Pons (tissue), 1 donor: ENCODE results near the gene CSKMT.
"Not testable (repeated sequence)": the region's sequence is repeated elsewhere in the genome, so short reads cannot be mapped to it uniquely, and the experiment has no call there.

Experiments used
- DNase-seq: peaks from one replicate; pipeline ENCODE4 v3.0.0-alpha.2; 2016; ENCODE audit warnings: low spot score

CSKMT gene, protein sequence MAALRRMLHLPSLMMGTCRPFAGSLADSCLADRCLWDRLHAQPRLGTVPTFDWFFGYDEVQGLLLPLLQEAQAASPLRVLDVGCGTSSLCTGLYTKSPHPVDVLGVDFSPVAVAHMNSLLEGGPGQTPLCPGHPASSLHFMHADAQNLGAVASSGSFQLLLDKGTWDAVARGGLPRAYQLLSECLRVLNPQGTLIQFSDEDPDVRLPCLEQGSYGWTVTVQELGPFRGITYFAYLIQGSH

DNA sequence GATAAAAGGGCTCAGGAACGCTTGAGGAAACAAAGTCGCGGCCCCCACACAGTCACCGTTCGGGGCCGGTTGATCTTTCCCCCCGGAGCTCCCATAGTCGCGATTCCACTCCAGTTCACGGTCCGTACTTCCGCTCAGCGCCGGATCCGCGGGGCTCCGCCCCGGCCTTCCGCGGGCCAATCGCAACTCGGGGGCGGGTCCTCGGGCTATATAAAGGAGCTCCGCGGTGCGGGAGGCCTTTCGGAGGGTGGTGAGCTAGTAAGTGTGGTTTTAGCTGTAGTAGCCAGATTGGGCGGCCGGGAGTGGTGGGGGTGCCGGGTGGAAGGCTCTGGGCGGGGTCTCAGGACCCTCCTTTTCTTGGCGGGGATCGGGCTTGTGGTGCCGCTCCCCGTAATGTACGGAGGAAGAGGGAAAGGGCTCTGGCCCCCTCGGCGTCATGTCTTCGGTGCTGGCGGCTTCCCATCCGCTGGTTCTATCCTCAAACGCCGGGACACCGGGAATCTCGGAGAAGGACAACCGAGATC, at the start of gene CSKMT, which contains the start of gene C11orf98:
Gene CSKMT (plus strand): TSS at position 238 of the 524 bp plus-strand sequence. CDS start 568 bp downstream, outside the sequence.
Gene C11orf98 (minus strand): TSS at position 136 of the 524 bp plus-strand sequence. CDS start 41 bp downstream, at position 95.
- peak; percentile 92 for DNase-seq

DNA sequence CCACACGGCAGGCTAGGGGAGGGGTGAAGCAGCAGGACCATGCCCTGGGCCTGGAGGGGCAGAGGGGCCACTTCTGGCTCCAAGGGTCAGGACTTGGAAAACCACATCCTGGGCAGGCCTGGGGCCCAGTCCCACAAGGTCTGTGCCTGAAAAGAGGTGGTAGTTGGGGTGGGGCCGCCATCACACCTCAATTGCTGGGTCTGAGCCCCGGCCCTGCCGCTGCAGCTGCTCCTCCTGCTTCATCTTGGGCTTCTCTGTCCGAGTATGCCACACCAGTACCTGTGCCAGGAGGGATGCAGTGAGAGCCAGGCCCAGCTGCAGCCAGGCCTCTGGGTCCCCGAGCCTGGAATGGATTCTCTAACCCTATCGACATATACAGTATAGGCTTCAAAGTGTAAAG, 49.6 kb upstream of the CSKMT start:
- no peak for DNase-seq

DNA sequence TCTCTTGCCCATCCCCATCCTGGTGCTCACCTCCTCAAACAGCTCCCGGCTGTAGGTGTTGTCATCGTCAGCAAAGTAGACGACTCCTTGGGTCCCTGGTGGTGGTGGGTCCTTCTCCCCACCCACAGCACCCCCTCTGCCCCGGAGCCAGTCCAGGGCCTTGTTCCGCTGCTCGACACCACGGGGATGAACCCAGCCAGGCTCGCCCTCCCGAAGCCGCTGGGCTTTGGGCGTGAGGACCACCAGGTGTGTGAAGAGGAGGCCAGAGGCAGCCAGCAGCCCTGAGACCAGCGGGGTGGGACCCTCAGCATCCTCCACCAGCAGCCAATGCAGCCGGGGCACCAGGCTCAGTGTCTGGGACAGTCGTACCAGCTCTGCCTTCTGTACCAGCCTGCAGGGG, 48.2 kb upstream of the CSKMT start:
- DNase-seq: not testable (repeated sequence)

DNA sequence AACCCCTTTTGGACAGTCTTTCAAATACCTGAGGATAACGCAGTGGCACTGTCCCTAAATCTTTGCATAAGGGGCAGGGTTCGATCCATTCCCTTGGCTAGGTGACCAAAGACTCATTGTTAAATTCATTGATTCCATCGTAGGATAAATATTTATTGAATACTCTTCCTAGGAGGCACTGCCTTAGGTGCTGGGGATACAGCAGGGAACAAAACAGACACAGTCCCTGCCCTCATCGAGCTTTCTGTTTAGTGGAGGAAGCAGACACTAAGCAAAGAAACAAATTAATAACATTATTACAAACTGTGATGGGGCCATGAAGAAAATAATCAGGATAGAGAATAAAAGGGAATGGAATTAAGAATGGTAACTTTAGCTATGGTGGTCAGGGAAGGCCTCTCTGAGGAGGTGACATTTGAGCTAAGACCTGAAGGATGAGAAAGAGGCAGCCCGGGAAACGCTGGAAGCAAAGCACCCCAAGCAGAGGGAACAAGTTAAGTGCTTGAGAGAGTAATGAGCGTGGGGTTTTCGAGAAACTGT, 44.0 kb upstream of the CSKMT start:
- no peak for DNase-seq

DNA sequence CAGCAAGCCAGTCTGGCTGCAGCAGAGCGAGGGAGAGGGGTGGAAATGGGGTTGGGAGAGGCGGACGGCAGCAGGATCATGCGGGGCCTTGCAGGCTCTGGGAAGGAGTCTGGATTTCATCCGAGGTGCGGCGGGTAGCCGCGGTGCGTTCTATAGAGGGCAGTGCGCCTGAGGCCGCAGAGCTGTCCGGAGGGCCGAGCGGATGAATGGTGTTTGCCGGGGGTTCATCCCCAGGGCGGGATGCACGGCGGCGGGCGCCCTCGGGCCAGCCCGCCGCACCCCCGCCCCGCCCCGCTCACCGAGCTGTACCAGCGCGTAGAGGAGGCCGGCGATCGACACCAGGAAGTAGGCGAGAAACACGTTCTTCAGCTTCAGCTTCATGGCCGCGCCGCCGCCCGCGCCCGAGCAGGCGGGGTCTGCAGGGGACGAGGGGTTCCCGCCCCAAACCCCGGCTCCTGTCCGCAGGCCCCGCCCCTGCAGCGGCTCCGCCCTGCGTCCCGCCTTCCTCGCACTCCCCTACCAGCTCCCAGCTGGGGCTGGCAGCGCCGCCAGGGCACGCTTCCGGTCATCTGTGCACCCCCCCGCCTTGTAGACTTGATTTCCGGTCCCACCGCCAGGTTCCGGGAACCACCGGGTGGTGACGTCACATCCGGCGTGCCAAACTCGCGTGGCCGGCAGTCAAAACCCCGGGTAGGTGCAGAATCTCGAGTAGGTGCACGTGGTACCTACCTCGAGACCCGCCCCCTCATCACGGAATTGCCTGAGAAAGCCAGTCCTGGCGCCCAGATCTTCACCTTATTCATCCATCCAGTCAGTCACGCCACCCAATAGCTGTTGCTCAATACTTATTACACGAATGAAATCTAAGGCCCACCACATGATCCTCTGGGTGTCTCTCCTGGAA, 43.3 kb upstream of the CSKMT start, which contains the start of gene B3GAT3:
Gene B3GAT3 (minus strand): TSS at position 420 of the 904 bp plus-strand sequence. CDS start 39 bp downstream, at position 381.
- peak; percentile 98 for DNase-seq

- DNase-seq: no peak
Measured at GRCh38 chr11:62622476-62623089, 42.5 kb upstream of the CSKMT start.

DNA sequence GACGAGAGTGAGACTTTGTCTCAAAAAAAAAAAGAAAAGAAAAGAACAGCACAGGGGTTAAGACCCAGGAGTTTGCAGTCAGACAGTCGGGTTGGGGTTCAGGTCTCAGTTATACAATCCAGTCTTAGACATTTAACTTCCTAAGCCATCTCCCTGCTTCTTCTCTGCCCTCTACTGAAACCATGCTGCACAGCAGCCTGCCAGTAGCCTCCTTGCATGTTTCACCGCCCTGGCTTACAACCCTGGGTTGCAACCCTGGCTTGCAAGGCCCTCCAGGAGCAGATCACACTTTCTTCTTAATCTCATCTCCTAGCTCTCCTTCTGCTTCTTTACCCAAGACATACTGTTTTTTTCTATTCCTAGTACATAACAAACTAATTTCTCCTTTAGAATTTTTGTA, 37.4 kb upstream of the CSKMT start:
- no peak for DNase-seq

GRCh38 chr11:62632492-62632891, 32.6 kb upstream of the CSKMT start:
- no peak for DNase-seq

- no peak for DNase-seq
Measured at GRCh38 chr11:62644220-62644619, 20.9 kb upstream of the CSKMT start.

GRCh38 chr11:62645671-62645945, 19.5 kb upstream of the CSKMT start:
- no peak for DNase-seq

DNA sequence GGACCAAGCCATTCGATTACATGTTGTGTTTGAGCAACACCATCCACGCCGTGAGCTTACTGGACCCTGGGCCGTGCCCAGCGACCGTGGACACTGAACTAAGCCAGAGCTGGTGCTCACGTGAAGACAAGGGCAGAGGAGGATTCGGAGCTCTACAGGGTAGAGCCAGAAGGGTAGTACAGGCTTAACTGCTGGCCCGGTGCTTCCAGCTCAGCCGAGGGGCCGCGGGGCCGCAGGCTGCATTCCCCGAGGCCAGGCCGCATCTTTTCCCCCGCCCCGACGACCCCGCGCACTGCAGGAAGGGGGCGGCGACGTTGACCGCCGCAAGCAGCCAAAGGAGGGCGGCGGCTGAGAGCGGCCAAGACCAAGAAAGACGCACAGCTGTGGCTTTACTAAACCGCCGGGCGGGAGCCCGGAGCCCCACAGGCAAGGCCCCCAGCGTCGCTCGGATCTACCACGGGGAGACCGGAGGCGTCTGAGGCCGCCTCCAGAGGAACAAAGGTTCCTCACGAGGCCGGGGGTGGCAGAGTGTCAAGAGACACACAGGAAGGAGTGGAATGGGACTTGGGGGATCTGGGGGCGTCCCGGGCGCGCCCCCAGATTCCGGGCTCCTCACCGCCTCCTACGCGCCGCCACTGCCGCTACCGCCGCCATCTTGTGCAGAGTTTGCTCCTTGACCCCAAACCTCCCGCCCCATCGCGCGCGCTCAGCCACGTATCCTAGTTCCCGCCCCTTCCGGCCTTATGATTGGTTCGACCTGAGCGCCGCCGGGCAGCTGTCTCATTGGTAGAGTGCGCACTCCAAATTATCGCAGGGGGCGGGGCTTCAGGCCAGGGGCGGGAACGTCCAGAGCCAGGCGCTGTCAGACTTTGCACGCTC, 18.9 kb upstream of the CSKMT start, which contains the start of gene GANAB:
Gene GANAB (minus strand): TSS at position 668 of the 879 bp plus-strand sequence. CDS start 14 bp downstream, at position 654.
- peak; percentile 98 for DNase-seq

DNA sequence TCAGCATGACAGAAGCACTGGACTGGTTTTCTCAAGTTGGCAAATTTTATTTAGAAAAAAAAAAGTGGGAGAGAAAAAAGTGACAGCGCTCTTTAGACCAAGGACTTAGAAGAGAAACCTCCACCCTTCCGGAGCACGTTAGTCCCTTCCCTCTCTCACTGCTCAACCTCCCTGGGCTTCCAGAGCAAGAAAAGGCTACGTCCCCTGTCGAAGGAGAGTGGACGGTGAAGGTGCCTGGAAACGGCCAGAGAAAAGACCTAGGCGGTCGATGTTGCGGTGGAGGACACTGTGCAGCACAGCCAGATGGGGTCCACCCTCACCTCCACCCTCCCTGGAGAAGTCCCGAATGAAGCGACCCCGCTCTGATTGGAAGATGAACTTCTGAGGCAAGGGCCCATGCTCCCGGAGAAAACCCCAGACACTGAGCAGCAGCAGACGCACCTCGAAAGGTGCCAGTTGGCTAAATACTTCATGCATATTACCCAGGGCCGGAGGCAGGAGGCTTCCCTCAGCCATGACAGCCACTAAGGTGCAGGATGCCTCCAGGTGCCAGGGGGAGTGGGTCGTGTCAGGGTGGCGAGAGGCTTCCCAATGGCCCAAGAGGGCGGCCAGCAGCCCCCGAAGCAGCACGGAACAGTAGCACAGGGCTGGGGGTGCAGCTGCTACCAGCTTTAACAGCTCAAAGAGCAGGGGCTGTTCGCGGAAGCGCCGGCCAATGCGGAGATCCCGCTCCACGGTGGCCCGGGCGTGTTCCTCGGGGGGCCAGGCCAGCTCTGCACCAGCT, 18.1 kb upstream of the CSKMT start:
- DNase-seq: no peak

- DNase-seq: no peak
Measured at GRCh38 chr11:62647609-62648005, 17.5 kb upstream of the CSKMT start.

DNA sequence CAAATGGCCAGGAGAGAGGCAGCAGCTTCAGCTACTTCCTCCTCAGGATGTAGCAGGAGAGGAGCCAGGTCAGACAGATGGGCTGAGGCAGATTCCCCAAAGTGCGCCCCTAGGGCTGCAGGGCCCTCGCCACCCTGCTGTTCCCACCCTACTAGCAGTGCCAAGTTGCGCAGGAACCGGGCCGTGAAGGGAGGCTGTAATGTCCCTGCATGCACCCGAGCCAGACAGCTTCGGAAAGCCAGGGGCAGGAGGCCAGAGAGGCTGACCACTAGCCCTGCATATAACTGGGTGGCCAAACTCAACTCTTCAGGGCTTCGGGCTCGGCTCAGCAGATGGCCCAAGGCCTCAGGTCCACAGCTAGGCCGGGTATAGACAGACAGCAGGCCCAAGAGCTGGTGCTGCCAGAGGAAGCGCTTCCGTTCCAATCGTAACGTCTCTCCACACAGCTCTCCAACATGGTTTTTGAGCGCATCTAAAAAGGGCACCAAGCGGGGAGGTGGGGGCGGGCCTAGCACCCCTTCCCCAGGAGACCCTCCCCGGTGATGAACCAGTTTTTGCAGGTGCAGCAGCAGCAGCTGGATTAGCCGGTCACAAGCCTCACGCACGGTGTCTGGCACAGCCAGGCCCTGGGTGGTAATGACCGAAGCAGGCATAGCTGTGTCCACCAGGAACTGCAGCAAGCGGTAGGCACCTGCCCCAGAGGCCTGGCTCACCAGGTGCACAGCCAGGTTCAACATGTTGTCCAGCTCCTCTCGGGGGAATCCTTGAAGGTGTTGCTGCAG, 16.7 kb upstream of the CSKMT start:
- DNase-seq: no peak

- no peak for DNase-seq
Measured at GRCh38 chr11:62648967-62649364, 16.1 kb upstream of the CSKMT start.

- no peak for DNase-seq
Measured at GRCh38 chr11:62649486-62649885, 15.6 kb upstream of the CSKMT start.

DNA sequence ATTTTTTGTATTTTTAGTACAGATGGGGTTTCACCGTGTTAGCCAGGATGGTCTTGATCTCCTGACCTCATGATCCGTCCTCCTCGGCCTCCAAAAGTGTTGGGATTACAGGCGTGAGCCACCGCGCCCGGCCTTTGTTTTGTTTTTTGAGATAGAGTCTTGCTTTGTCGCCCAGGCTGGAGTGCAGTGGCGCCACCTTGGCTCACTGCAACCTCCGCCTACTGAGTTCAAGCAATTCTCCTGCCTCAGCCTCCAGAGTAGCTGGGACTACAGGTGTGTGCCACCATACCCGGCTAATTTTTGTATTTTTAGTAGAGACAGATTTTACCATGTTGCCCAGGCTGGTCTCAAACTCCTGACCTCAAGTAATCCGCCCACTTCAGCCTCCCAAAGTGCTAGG, 14.8 kb upstream of the CSKMT start:
- not testable (repeated sequence) for DNase-seq

DNA sequence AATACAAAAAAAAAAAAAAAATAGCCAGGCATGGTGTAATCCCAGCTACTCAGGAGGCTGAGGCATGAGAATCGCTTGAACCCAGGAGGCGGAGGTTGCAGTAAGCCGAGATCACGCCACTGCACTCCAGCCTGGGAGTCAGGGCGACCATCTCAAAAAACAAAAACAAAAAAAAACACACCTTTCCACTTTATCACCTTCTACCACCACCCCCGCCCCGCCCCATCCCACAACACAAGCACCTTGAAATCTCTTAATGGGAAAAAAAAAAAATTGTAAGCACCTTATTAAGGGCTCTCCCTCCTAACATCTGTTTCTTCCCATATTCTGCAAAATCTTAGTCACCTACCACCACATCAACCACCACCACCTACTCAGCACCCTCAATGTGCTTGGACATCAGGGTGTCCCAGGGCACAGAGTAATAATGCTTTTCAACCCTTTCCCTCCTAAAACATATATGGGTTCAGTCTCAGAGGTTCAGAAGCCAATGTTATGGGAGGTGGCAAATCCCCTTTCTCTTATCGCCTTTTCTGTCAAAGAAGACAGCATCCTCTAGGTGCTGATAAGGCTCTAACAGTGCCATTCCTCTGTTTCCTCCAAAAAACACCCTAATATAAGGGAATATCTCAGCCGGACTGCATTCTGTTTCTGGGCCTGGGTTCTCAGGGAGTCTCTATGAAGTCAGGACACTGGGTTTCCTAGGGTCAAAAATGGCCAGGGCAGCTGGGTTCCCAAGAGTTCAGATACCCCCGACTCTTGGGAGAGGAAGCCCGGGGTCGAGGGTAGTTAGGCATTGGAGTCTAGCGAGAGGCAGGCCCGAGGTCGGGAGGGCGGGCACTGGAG, 12.7 kb upstream of the CSKMT start:
- no peak for DNase-seq

GRCh38 chr11:62654297-62654696, 10.8 kb upstream of the CSKMT start:
- no peak for DNase-seq
